ENCODE results near the gene SH3TC1.

The SH3TC1 gene

GRCh38 chr4:8182858-8183725 is 16.0 kb upstream of the SH3TC1 start:
- no peaks in the 10 kb centered on the region for H3K9me3 Mint-ChIP-seq
- H3K36me3 Mint-ChIP-seq = no peaks in the 10 kb centered on the region
- peaks cover 23% of the 10 kb centered on the region for H3K27me3 Mint-ChIP-seq
- H3K4me1 Mint-ChIP-seq = peaks cover under 1% of the 10 kb centered on the region
- H3K4me3 Mint-ChIP-seq = no peak overlapping the region
- H3K27ac Mint-ChIP-seq = no peak overlapping the region
- ATAC-seq = peak; percentile 52

DNA sequence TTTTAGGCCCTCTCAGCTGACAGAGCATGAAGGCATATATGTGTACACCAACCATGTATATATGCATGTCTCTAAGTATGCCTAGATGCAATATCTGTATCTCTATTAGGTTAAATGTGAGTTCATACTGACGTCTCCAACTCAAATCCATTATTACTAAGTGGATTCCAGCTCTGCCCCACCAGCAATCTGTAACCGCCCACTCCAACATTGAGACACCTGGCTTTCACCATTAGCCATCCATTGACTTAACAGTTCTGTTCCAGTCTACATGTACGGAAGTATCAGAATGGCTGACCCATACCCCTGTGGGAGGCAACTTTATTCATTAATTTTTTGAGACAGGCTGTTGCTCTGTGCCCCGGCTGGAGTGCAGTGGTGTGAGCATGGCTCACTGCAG is 15.0 kb upstream of the SH3TC1 start:
- Mint-ChIP-seq H3K36me3 (no peaks in the 10 kb centered on the region), H3K9me3 (no peaks in the 10 kb centered on the region), H3K27ac (no peak overlapping the region), H3K4me1 (peaks cover 2% of the 10 kb centered on the region), H3K4me3 (no peak overlapping the region), H3K27me3 (peaks cover 33% of the 10 kb centered on the region)
- ATAC-seq = no peak

DNA sequence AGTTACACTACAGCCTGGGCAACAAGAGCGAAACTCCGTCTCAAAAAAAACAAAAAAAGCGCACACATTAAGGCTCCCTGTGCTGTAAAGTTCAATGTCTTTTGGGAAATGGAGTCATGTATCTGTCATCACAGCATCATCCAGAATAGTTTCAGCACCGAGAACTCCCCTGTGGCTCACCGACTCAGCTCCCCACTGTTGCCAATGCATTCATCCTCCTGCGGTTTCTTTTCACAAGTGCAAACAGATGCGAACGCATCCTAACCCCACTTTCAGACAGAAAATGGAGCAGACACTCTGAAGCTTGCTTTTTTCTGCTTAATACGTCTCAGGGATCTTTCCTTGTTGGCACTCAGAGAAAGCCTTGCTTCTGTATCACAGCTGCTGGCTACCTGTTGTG is 13.8 kb upstream of the SH3TC1 start:
- Mint-ChIP-seq H3K4me1 (peaks cover 11% of the 10 kb centered on the region), H3K36me3 (no peaks in the 10 kb centered on the region), H3K9me3 (no peaks in the 10 kb centered on the region), H3K27me3 (peaks cover 45% of the 10 kb centered on the region), H3K4me3 (no peak overlapping the region), H3K27ac (no peak overlapping the region)
- ATAC-seq = no peak

- H3K4me1 Mint-ChIP-seq = peaks cover 17% of the 10 kb centered on the region
- ATAC-seq = no peak
- H3K4me3 Mint-ChIP-seq = no peak overlapping the region
- peaks cover 52% of the 10 kb centered on the region for H3K27me3 Mint-ChIP-seq
- no peaks in the 10 kb centered on the region for H3K36me3 Mint-ChIP-seq
- no peak overlapping the region for H3K27ac Mint-ChIP-seq
- no peaks in the 10 kb centered on the region for H3K9me3 Mint-ChIP-seq
These were observed 13.2 kb upstream of the SH3TC1 start for GRCh38 chr4:8185930-8186329.

DNA sequence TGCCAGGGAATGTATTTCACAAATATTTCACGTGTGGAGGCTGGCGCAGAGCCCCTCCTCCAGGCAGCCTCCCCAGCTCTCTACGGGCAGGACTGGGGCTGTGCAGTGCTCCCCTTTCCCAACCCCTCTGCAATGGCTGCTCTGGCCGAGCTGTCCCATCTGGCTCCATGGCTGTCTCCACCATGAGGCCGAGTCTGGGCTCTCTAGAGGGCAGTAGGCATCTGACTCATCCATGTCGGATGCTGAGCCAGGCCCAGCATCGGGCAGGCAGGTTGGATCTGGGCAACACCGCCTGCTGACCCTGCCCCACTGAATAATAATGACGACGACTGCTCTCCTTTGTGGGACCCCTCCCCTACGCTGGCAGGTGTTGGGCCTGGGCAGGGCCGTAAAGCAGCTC is 11.0 kb upstream of the SH3TC1 start:
- no peak for ATAC-seq
- no peaks in the 10 kb centered on the region for H3K36me3 Mint-ChIP-seq
- H3K9me3 Mint-ChIP-seq = no peaks in the 10 kb centered on the region
- H3K4me3 Mint-ChIP-seq = no peak overlapping the region
- no peak overlapping the region for H3K27ac Mint-ChIP-seq
- H3K4me1 Mint-ChIP-seq = peaks cover 35% of the 10 kb centered on the region
- peaks cover 57% of the 10 kb centered on the region for H3K27me3 Mint-ChIP-seq

GRCh38 chr4:8188743-8189550 is 10.1 kb upstream of the SH3TC1 start:
- Mint-ChIP-seq H3K36me3 (no peaks in the 10 kb centered on the region), H3K9me3 (no peaks in the 10 kb centered on the region), H3K27ac (peak overlapping the region; percentile 42), H3K27me3 (peaks cover 57% of the 10 kb centered on the region), H3K4me1 (peaks cover 41% of the 10 kb centered on the region), H3K4me3 (no peak overlapping the region)
- no peak for ATAC-seq

- Mint-ChIP-seq H3K27ac (peak overlapping the region; percentile 42), H3K4me1 (peaks cover 41% of the 10 kb centered on the region)
These were observed 9.3 kb upstream of the SH3TC1 start for GRCh38 chr4:8189551-8190466.

DNA sequence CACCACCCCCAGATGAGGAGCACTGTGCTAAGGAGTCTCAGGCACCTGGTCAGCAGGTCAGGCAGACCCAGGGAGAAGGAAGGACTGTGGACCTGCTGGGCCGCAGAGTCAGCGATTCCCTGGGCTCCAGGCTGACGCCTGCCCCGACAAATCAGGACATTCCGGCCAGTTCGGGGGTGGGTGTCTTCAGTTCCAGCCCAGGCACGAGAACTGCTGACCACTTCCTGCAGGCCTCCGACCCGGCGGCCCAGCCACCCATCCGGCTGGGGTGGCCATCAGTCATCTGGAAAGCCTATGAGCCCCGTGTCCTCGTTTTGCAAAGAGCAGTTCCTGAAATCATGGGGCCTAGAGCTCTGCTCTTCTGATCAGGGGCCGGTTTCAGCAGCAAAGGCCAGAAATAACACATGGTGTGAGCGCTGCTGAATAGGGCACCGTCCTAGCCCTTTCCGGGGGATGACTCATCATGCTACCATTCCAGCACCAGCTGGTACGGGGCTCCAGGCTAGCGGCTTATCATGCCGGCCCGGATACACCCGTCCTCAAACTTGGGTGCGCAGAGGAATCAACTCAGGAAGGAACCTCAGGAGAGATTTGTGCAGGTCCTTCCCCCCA is 7.8 kb upstream of the SH3TC1 start:
- H3K27ac Mint-ChIP-seq = peak overlapping the region; percentile 82
- H3K36me3 Mint-ChIP-seq = no peaks in the 10 kb centered on the region
- peaks cover 52% of the 10 kb centered on the region for H3K27me3 Mint-ChIP-seq
- peaks cover 46% of the 10 kb centered on the region for H3K4me1 Mint-ChIP-seq
- ATAC-seq = peak; percentile 69
- peak overlapping the region; percentile 9 for H3K4me3 Mint-ChIP-seq
- H3K9me3 Mint-ChIP-seq = no peaks in the 10 kb centered on the region

More at GRCh38 chr4:8189551-8190466, 9.3 kb upstream of the SH3TC1 start:
- Mint-ChIP-seq H3K9me3 (no peaks in the 10 kb centered on the region), H3K36me3 (no peaks in the 10 kb centered on the region), H3K27me3 (peaks cover 57% of the 10 kb centered on the region), H3K4me3 (no peak overlapping the region)
- no peak for ATAC-seq

- Mint-ChIP-seq H3K4me1 (peaks cover 64% of the 10 kb centered on the region), H3K27ac (peak overlapping the region; percentile 67), H3K9me3 (no peaks in the 10 kb centered on the region), H3K4me3 (no peak overlapping the region), H3K36me3 (no peaks in the 10 kb centered on the region), H3K27me3 (peaks cover 34% of the 10 kb centered on the region)
- ATAC-seq = peak; percentile 89
These were observed 6.0 kb upstream of the SH3TC1 start for GRCh38 chr4:8192748-8193738.

DNA sequence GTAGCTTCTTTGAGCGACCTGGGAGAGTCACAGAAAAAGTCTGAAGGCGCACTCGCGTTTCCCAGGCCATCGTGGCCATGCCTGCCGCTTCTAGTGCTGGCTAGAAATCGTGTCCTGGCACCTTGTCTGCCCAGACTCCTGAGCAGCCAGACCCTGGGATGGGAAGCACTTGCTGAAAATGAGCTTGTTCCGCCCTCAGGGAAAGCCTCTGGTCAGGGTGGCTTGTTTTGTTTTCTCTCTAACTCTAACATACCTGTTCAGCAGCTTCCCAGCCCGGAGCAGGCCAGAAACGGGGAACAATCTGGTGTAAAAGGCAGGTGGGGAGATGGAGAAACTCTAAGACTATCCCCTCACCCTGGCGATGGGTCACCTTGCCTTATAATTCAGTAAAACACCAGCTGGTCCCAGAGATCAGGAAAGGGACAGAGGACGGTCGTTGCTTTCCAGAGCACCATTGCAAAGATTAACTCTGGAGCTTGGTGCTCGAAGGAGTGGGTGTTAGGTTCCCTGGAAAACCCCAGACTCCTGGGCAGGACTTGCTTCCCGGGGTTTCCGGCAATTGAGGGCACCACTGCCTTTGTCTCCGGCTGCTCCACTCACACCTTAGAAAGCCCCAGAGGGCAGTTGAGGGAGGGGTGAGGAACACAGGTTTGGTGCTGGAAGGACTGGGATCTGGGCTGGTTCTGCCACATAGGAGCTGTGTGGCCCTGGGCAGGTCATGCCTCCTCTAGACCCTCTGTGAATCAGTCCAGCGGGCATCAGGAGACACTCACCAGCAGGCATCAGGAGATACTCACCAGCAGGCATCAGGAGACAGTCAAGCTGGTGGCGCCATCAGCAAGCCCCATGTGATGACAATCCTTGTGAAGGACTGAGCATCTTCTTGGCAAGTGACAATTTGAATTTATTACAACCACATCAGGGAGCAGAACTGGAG is 4.5 kb upstream of the SH3TC1 start:
- no peak overlapping the region for H3K4me3 Mint-ChIP-seq
- H3K36me3 Mint-ChIP-seq = no peaks in the 10 kb centered on the region
- no peak for ATAC-seq
- no peaks in the 10 kb centered on the region for H3K9me3 Mint-ChIP-seq
- peak overlapping the region; percentile 38 for H3K27ac Mint-ChIP-seq
- H3K27me3 Mint-ChIP-seq = peaks cover 18% of the 10 kb centered on the region
- H3K4me1 Mint-ChIP-seq = peaks cover 71% of the 10 kb centered on the region

GRCh38 chr4:8195431-8195830 is 3.7 kb upstream of the SH3TC1 start:
- no peak for ATAC-seq
- H3K36me3 Mint-ChIP-seq = no peaks in the 10 kb centered on the region
- H3K4me1 Mint-ChIP-seq = peaks cover 75% of the 10 kb centered on the region
- H3K27me3 Mint-ChIP-seq = peaks cover 10% of the 10 kb centered on the region
- H3K4me3 Mint-ChIP-seq = no peak overlapping the region
- no peaks in the 10 kb centered on the region for H3K9me3 Mint-ChIP-seq
- H3K27ac Mint-ChIP-seq = peak overlapping the region; percentile 38

- H3K36me3 Mint-ChIP-seq = peaks cover 4% of the 10 kb centered on the region
- H3K4me1 Mint-ChIP-seq = peaks cover 75% of the 10 kb centered on the region
- H3K27ac Mint-ChIP-seq = peak overlapping the region; percentile 76
- peaks cover 5% of the 10 kb centered on the region for H3K27me3 Mint-ChIP-seq
- no peak for ATAC-seq
- H3K4me3 Mint-ChIP-seq = no peak overlapping the region
- no peaks in the 10 kb centered on the region for H3K9me3 Mint-ChIP-seq
These were observed 3.1 kb upstream of the SH3TC1 start for GRCh38 chr4:8195841-8196458.
